ENCODE data around the gene PCGF1.

DNA sequence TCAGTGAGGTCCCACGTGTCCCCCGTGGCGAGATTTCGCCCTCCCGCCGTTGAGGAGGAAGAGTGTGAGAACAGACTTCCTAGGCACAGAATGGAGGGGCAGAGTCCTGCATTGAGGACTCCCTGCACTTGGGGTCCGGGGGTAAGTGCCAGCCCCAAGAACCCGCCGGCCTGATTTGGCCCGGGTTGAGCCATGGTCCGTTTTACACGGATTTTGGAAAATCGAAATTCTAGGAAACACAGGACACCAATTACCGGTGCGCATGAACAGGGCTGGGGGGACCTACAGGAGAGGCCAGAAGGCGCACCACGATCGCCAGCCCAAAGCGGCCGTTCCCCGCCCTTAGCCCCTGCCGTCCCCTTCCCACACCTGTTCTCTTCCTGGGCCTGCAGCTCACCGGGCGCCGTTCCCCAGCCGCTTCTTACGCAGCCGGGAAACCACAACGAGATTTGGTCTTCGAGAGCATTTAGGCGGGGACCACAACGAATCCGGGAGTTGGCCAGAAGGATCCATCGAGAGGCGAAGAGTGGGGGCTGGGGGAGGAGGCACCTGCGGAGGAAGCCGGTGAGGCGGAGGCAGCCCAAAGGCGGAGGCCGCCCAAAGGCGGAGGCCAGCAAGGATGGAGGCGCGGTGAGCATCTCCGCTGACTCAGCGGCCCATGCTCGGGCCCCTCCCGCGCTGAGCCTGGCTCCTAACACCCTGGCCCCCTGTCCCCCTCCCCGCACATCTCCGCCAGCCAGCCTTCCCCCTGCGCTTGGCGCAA, 6.3 kb upstream of the PCGF1 start:
- TF ChIP-seq POLR2A (IDR thresholded peaks at IDR 0.05; ENCODE audit: low read length) (no peak), GATA1 (IDR thresholded peaks at IDR 0.05; ENCODE audit: low read depth, low read length) (no peak)

Measured in erythroblast (primary cell).